Erythroblast (primary cell): Measurements from ENCODE around the gene COL19A1.

Experiments used
- GATA1 ChIP-seq: IDR thresholded peaks from 2 replicates; pipeline ENCODE4 v1.6.1; 2011; ENCODE audit warnings: low read depth, mild to moderate bottlenecking, control low read depth, low read length, moderate library complexity
- POLR2A ChIP-seq: IDR thresholded peaks from 2 replicates; pipeline ENCODE4 v1.6.1; 2011; ENCODE audit warnings: mild to moderate bottlenecking, low read length

DNA sequence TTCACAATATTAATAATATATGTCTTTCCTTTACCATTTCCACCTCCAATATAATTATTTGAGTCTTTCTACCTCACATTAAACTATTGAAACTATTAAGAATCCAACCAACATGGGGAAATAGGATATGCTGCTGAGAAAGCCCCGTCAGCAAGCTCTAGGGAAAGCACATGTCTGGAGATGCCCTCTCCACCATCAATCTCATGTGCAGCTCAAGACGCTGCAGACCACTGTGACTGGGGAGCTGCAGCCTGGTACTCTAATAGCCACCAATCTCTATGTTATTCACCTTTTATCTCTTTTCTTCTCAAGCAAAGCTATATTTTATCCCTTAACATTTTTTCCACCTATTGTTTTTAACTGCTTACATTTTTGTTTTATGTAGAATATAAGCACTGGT lies 386.2 kb downstream of the COL19A1 start:
- TF ChIP-seq POLR2A (no peak), GATA1 (no peak)
